Stimulated activated CD4-positive, alpha-beta T cell treated with anti-CD3 and anti-CD28 coated beads, TNF-alpha, amount 100 ng/mL, for 24 hours (primary cell): Measurements from ENCODE around the gene UBAC2.

Source experiments
- DNase-seq, 3 experiments: peaks; one replicate each; pipeline ENCODE4 v3.0.0-alpha.2; 2020; ENCODE audit warnings: low read depth in 3 of 3

The UBAC2 gene

GRCh38 chr13:99270518-99270917 lies 69.9 kb downstream of the UBAC2 start:
- no peak for DNase-seq

GRCh38 chr13:99271249-99271648 lies 70.6 kb downstream of the UBAC2 start:
- DNase-seq: no peak

DNA sequence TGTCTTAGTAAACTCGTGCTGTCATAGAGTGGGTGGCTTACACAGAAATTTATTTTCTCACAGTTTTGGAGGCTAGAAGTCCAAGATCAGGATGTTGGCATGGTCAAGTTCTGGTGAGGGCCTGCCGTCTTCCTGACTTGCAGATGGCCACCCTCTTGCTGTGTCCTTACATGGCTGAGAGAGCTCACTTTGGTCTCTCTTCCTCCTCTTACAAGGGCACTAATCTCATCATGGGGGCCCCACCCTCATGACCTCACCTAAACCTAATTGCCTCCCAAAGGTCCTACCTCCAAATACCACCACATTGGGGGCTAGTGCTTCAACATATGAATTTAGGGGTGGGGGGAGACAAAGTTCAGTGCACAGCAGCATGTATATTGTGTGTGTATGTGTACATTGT lies 71.8 kb downstream of the UBAC2 start:
- DNase-seq: no peak

- DNase-seq: no peak
Measured at GRCh38 chr13:99273128-99273527, 72.5 kb downstream of the UBAC2 start.

GRCh38 chr13:99275093-99275469 lies 74.4 kb downstream of the UBAC2 start:
- peak in 1 of 3 experiments; percentile 23 for DNase-seq

GRCh38 chr13:99276706-99277105 lies 76.1 kb downstream of the UBAC2 start:
- no peak for DNase-seq

- no peak for DNase-seq
Measured at GRCh38 chr13:99277629-99278028, 77.0 kb downstream of the UBAC2 start.

GRCh38 chr13:99278200-99278599 lies 77.5 kb downstream of the UBAC2 start:
- no peak for DNase-seq

DNA sequence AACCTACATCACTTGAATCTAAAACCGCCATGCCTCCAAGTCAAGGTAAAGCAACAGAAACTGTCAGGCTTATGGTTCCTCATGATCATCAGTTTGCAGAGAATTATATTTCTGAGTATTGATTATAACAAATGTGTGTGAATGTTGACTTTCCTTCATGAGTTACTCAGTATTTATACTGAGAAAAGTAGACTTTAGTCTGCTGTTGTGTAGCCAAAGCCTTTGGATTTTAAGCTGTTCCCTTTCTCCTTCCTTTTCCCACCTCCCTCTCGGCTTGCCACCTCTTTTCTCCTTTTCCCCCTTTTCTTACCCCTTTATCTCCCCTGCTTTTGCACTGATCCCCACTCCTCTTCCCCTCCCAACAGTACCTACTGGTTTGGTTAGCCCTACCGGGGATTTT lies 78.2 kb downstream of the UBAC2 start:
- no peak for DNase-seq

- DNase-seq: no peak
Measured at GRCh38 chr13:99279637-99280036, 79.0 kb downstream of the UBAC2 start.

GRCh38 chr13:99280166-99280565 lies 79.5 kb downstream of the UBAC2 start:
- DNase-seq: no peak

GRCh38 chr13:99281811-99282263 lies 81.2 kb downstream of the UBAC2 start:
- DNase-seq: peak in 1 of 3 experiments; percentile 38

- DNase-seq: no peak
Measured at GRCh38 chr13:99282264-99283231, 81.9 kb downstream of the UBAC2 start.

DNA sequence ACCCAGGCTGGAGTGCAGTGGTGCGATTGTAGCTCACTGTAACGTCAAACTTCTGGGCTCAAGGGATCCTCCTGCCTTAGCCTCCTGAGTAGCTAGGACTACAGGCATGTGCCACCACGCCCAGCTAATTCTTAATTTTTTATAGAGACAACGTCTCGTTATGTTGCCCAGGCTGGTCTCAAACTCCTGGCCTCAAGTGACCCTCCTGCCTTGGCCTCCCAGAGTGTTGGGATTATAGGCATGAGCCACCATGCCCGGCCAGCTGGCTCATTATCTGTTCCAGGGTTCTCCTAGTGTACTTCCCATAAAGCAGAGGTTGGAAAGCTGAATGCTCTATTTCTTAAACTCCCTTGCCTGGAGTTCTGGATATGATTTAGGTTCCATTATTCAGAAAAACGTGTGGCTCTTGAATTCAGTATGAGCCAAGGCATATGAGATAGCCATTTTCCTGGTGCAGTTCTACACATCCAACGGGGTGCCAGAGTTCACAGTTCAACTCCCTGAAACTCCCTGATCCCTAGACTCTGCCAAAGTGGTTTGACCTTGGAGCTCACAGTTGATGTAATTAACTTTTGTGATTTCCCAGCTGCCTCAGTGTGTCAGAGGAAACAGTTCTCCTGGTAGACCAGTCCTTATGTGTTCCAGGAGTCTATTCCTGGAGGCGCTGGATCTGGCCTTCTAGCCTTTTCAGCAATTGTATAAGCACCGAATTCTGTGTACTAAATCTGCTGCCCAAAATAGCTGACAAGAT lies 85.0 kb downstream of the UBAC2 start:
- DNase-seq: no peak

GRCh38 chr13:99287551-99287950 lies 86.9 kb downstream of the UBAC2 start:
- DNase-seq: no peak

DNA sequence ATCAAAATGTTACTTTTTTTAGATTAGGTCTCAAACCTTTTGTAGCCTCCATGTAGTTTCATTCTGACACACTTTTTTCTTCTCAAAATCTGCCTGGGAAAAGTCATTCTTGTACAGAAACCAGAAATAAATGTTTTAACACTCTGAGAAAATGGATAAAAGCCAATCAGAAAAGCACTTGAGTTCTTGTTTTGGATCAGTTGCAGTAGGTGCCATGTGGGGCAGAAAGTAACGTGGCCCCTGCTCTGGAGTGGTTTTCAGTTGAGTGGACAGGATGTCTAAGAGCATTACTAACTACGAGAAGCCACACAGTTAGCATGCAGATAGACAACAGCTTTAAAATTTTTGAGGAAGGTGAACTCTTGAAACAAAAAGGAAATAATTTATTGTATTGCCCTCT lies 87.4 kb downstream of the UBAC2 start:
- DNase-seq: peak in 1 of 3 experiments; percentile 59

GRCh38 chr13:99289271-99289670 lies 88.6 kb downstream of the UBAC2 start:
- no peak for DNase-seq

DNA sequence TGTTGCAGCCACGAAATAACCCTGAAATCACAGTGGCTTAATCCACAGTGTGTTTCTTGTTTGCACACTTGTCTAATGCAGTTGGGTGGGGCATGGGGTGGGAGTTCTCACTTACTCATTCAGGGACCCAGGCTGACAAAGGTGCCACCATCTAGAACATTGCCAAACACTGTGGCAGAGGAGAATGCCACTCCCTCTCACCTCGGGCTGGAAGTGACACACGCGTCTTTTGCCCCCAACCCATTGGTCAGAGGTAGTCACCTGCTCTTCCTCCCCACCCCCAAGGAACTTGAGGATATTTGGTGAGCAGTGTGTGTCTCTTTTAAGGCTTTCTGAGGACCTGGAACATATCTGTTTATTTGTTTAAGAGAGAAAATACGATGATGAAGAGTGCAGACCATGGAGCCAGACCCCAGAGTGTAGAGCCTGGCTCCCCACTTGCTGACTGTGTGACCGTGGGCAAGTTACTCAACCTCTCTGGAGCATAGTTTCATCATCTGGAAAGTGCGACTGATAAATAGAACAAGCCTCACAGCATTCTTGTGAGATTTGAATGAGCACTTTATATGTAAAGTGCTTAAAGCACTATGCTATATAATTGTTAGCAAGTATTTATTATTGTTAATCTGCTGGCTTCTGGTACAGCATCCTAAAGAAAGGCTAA lies 89.2 kb downstream of the UBAC2 start:
- DNase-seq: peak in 1 of 3 experiments; percentile 32

GRCh38 chr13:99290894-99291293 lies 90.2 kb downstream of the UBAC2 start:
- no peak for DNase-seq

GRCh38 chr13:99293178-99293577 lies 92.5 kb downstream of the UBAC2 start:
- no peak for DNase-seq

GRCh38 chr13:99294198-99294597 lies 93.5 kb downstream of the UBAC2 start:
- no peak for DNase-seq

DNA sequence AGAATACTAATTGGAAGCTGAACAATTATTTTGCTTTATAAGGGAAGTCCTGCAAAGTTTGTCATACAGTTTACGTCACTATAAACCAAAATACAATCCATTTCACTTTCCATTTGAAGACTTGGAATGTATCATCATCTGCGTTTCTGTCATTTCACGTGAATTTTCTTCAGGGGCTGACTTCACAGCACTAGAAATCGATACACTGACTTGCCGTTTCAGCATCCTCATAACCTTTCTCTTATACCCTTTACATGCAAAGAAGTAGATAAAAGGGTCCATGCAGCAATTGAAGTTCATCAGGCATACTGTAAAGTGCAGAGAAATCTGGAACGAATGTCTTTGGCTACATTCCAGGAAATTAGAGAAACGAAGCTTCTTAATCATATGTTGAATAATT lies 94.3 kb downstream of the UBAC2 start:
- no peak for DNase-seq
